Measurements from ENCODE around the gene NACC1. TPM values are rescaled to one million over a fixed set of nuclear protein-coding genes. Genes with fewer than 3 reads are reported as not detected.

The NACC1 gene
- total RNA-seq, 2 experiments from 2014 or later, result 13.0 to 13.5 TPM

GRCh38 chr19:13103581-13104359 lies 14.3 kb upstream of the NACC1 start:
- H3K27ac Mint-ChIP-seq, result peak overlapping the region; percentile 64
- ATAC-seq (ENCODE audit: poor library complexity) (no peak), DNase-seq (no peak)
- H3K36me3 Mint-ChIP-seq (ENCODE audit: low read depth), result peaks cover 10% of the 10 kb centered on the region
- peak overlapping the region; percentile 93 for H3K4me3 Mint-ChIP-seq
- Histone ChIP-seq H3K36me3 (ENCODE audit: insufficient read depth, low read length) (peaks cover 10% of the 10 kb centered on the region), H3K4me3 (ENCODE audit: low read length) (peak overlapping the region; percentile 77), H3K27ac (ENCODE audit: low read depth in 1 of 2, low read length in 2 of 2) (peak overlapping the region; percentile 41 to 73), H3K4me1 (ENCODE audit: insufficient read depth, low read length) (peaks cover 74% of the 10 kb centered on the region), H3K27me3 (ENCODE audit: control insufficient read depth in 1 of 2, insufficient read depth in 2 of 2, low read length in 2 of 2) (peaks cover 0 to under 1% of the 10 kb centered on the region in 2 experiments), H3K9me3 (ENCODE audit: control insufficient read depth in 1 of 2, insufficient read depth in 1 of 2, low read length in 2 of 2) (no peaks in the 10 kb centered on the region)
- intact Hi-C loops (cut with DNase I, micrococcal nuclease), result no loop called here
- ChIA-PET CTCF (interaction anchor here (0.7 to 3.6 kb wide), 15 partner anchors 9 to 279 kb away, joined by 3 to 27 read pairs (median 6); partner anchors contain the start of genes IER2, NACC1, STX10 and TRMT1), POLR2A (interaction anchor here (0.7 to 3.5 kb wide), 13 partner anchors 9 to 321 kb away, joined by 3 to 34 read pairs (median 7); partner anchors contain the start of genes IER2, JUNB, NACC1 and STX10)
- H3K4me1 Mint-ChIP-seq (ENCODE audit: low read depth), result peaks cover 42% of the 10 kb centered on the region
- TF ChIP-seq, protein P1, sequence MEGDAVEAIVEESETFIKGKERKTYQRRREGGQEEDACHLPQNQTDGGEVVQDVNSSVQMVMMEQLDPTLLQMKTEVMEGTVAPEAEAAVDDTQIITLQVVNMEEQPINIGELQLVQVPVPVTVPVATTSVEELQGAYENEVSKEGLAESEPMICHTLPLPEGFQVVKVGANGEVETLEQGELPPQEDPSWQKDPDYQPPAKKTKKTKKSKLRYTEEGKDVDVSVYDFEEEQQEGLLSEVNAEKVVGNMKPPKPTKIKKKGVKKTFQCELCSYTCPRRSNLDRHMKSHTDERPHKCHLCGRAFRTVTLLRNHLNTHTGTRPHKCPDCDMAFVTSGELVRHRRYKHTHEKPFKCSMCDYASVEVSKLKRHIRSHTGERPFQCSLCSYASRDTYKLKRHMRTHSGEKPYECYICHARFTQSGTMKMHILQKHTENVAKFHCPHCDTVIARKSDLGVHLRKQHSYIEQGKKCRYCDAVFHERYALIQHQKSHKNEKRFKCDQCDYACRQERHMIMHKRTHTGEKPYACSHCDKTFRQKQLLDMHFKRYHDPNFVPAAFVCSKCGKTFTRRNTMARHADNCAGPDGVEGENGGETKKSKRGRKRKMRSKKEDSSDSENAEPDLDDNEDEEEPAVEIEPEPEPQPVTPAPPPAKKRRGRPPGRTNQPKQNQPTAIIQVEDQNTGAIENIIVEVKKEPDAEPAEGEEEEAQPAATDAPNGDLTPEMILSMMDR (IDR thresholded peaks at IDR 0.05), result no peak
- no peaks in the 10 kb centered on the region for H3K27me3 Mint-ChIP-seq
- no peaks in the 10 kb centered on the region for H3K9me3 Mint-ChIP-seq

GRCh38 chr19:13104360-13104847 lies 13.7 kb upstream of the NACC1 start:
- ATAC-seq (ENCODE audit: poor library complexity), result peak; percentile 53
- no peaks in the 10 kb centered on the region for H3K27me3 Mint-ChIP-seq

More at GRCh38 chr19:13104360-13104847, 13.7 kb upstream of the NACC1 start:
- Mint-ChIP-seq H3K27ac (peak overlapping the region; percentile 89), H3K36me3 (ENCODE audit: low read depth) (peaks cover 14% of the 10 kb centered on the region), H3K4me3 (peak overlapping the region; percentile 93), H3K9me3 (no peaks in the 10 kb centered on the region), H3K4me1 (ENCODE audit: low read depth) (peaks cover 38% of the 10 kb centered on the region)
- peak overlapping the region; percentile 41 to 66 for H3K27ac ChIP-seq (ENCODE audit: low read depth in 1 of 2, low read length in 2 of 2)
- peak overlapping the region; percentile 77 for H3K4me3 ChIP-seq (ENCODE audit: low read length)
- H3K9me3 ChIP-seq (ENCODE audit: control insufficient read depth in 1 of 2, insufficient read depth in 1 of 2, low read length in 2 of 2), result no peaks in the 10 kb centered on the region
- H3K27me3 ChIP-seq (ENCODE audit: control insufficient read depth in 1 of 2, insufficient read depth in 2 of 2, low read length in 2 of 2), result no peaks in the 10 kb centered on the region
- POLR2A ChIA-PET, result interaction anchor here (0.7 to 3.5 kb wide), 12 partner anchors 10 to 322 kb away, joined by 3 to 34 read pairs (median 8); partner anchors contain the start of genes IER2, JUNB, NACC1 and STX10
- CTCF ChIA-PET, result interaction anchor here (0.7 to 3.6 kb wide), 15 partner anchors 9 to 158 kb away, joined by 3 to 27 read pairs (median 6); partner anchors contain the start of genes IER2, NACC1, STX10 and TRMT1
- TF ChIP-seq, protein P1 (IDR thresholded peaks at IDR 0.05), result peak; percentile 86
- peaks cover 14% of the 10 kb centered on the region for H3K36me3 ChIP-seq (ENCODE audit: insufficient read depth, low read length)
- peaks cover 68% of the 10 kb centered on the region for H3K4me1 ChIP-seq (ENCODE audit: insufficient read depth, low read length)
- intact Hi-C loops (cut with DNase I, micrococcal nuclease), result no loop called here
- DNase-seq, result peak; percentile 40 to 81 (median 59)
